Measurements from ENCODE around the gene BCO2.

- TF ChIP-seq CTCF (IDR thresholded peaks at IDR 0.05) (no peak), POLR2A (IDR thresholded peaks at IDR 0.05) (no peak)
These were observed 2.8 kb upstream of the BCO2 start for GRCh38 chr11:112172362-112172994.

All from ovary (tissue), 3 donors.